ENCODE measurements around the gene FABP3. TPM values are rescaled to one million over a fixed set of nuclear protein-coding genes. Genes with fewer than 3 reads are reported as not detected.

Gene FABP3
- total and polyA plus RNA-seq, 2 of the 8 experiments (the other 6 are each of a cell fraction or from before 2014, with no cell fraction given) = 34.8 to 43.9 TPM

DNA sequence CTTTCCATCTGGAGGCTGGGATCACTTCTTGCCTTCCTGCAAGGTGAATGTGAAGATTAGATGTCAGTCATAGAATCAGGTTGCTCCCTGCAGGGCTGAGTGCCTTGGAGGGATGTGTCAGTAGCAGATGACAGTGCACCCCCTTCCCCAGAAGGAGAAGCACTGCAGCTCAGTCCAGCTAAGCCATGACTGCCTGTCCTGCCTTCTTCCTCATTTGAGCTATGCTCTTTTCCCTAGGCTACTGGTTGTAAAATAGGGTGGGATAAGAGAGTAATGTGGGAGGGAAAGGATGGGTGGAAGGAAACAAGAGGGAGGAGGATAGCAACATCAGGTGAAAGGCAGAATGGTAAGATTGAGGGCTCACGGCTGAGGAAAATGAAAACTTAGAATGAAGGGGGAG lies 11.1 kb upstream of the FABP3 start:
- Histone ChIP-seq H3K27ac (ENCODE audit: low read depth, low read length) (no peak overlapping the region), H2BK12ac (ENCODE audit: low read depth, low read length) (no peak overlapping the region), H3K79me1 (ENCODE audit: low read depth, low read length) (no peaks in the 10 kb centered on the region), H3K36me3 (ENCODE audit: control insufficient read depth in 2 of 4, insufficient read depth in 4 of 4, low read length in 3 of 4) (no peaks in the 10 kb centered on the region), H3K56ac (replicated peaks; ENCODE audit: insufficient read length, low read depth, low read length) (no peak overlapping the region), H2BK5ac (ENCODE audit: low read depth, low read length) (peak overlapping the region; percentile 66), H2BK20ac (ENCODE audit: low read length) (0 out of 2 replicates have a peak overlapping the region, but pooled peaks have one; percentile 18), H3K4me1 (replicated peaks in 1 of 4; ENCODE audit: control insufficient read depth in 3 of 4, insufficient read depth in 4 of 4, low read length in 3 of 4) (no peaks in the 10 kb centered on the region; a peak in 2 of 7 replicates), H2AK5ac (ENCODE audit: low read depth, low read length) (no peak overlapping the region), H2BK120ac (replicated peaks; ENCODE audit: low read depth, low read length) (no peak overlapping the region), H4K20me1 (replicated peaks in 1 of 2; ENCODE audit: control insufficient read depth in 1 of 2, insufficient read depth in 2 of 2, low read length in 2 of 2) (no peaks in the 10 kb centered on the region), H3K79me2 (ENCODE audit: control insufficient read depth in 1 of 2, insufficient read depth in 2 of 2, low read length in 2 of 2) (no peaks in the 10 kb centered on the region), H3K23me2 (ENCODE audit: low read depth, low read length) (peaks cover 2% of the 10 kb centered on the region; the same call in 1 of the 2 replicates), H3K18ac (ENCODE audit: extremely low read depth, low read length) (no peak overlapping the region), H3K4me2 (ENCODE audit: insufficient read depth in 1 of 2, low read depth in 2 of 2, low read length in 2 of 2) (no peak overlapping the region), H3K9me3 (ENCODE audit: insufficient read depth in 2 of 2, low read depth in 1 of 2, low read length in 1 of 2) (no peaks in the 10 kb centered on the region), H3K14ac (ENCODE audit: insufficient read length) (no peak overlapping the region), H3K4ac (replicated peaks; ENCODE audit: insufficient read length, low read depth, low read length) (no peak overlapping the region), H3K27me3 (replicated peaks in 1 of 4; ENCODE audit: control insufficient read depth in 3 of 4, extremely low read depth in 1 of 4, insufficient read depth in 3 of 4, low read length in 3 of 4) (no peaks in the 10 kb centered on the region), H2BK15ac (ENCODE audit: low read length) (no peak overlapping the region; the same call in 1 of the 2 replicates), H4K5ac (ENCODE audit: insufficient read length, low read depth, low read length) (no peak overlapping the region), H2AFZ (ENCODE audit: low read length) (no peak overlapping the region), H3K4me3 (ENCODE audit: extremely low read depth in 1 of 4, insufficient read depth in 2 of 4, low read depth in 3 of 4, low read length in 4 of 4) (no peak overlapping the region), H4K91ac (replicated peaks; ENCODE audit: insufficient read length, low read length) (no peak overlapping the region), H3K23ac (ENCODE audit: insufficient read length) (no peak overlapping the region), H4K8ac (ENCODE audit: extremely low read depth, insufficient read depth, low read length) (no peak overlapping the region), H3K9ac (replicated peaks in 1 of 4; ENCODE audit: extremely low read depth in 1 of 4, low read depth in 3 of 4, low read length in 3 of 4) (no peak overlapping the region)
- WGBS, 2 experiments (ENCODE audit: extremely low coverage in 1 of 2, insufficient coverage in 1 of 2, insufficient read length in 1 of 2, insufficient replicate concordance in 2 of 2, low coverage in 1 of 2, low lambda C conversion rate in 2 of 2, missing lambda C conversion rate in 1 of 2) = 77% methylated on average over 1 of the region's 1 CpG; no CpG with 5 or more reads in 1 of the 2 experiments
- TF ChIP-seq MAFK (IDR thresholded peaks at IDR 0.05; ENCODE audit: low read depth, low read length) = no peak
- TF ChIP-seq GTF2F1 (IDR thresholded peaks at IDR 0.05; ENCODE audit: borderline replicate concordance, low read depth, low read length) = no peak
- TF ChIP-seq POU5F1 (IDR thresholded peaks at IDR 0.05; ENCODE audit: low read depth, low read length) = no peak
- FAIRE-seq (no peak), DNase-seq (ENCODE audit: low read depth in 1 of 2, low spot score in 2 of 2) (no peak)
- POLR2A ChIA-PET (ENCODE audit: partially characterized antibody) = interaction anchor here (1.1 to 2.8 kb wide), 4 partner anchors 10 to 37 kb away, joined by 4 to 16 read pairs (median 6); partner anchors contain the start of gene FABP3
- CTCF ChIA-PET (ENCODE audit: partially characterized antibody) = interaction anchor here (0.9 to 2.6 kb wide), 7 partner anchors 10 to 227 kb away, joined by 3 to 17 read pairs (median 6); partner anchors contain the start of gene FABP3

Data from H1 (cell line).